ENCODE data around the gene CUL9. TPM values are rescaled to one million over a fixed set of nuclear protein-coding genes. Genes with fewer than 3 reads are reported as not detected.

The CUL9 gene
- total and polyA plus RNA-seq, 4 donors = 20.8 to 68.5 (median 42.7) TPM

GRCh38 chr6:43171707-43172103 is 10.3 kb upstream of the CUL9 start:
- Histone ChIP-seq H3K4me1 (ENCODE audit: control insufficient read depth, insufficient read depth, low read length) (peaks cover 45% of the 10 kb centered on the region), H3K4me3 (ENCODE audit: low read depth, low read length) (peak overlapping the region; percentile 78), H3K36me3 (ENCODE audit: control insufficient read depth, insufficient read depth, low read length) (peaks cover 20% of the 10 kb centered on the region), H3K27ac (ENCODE audit: low read depth, low read length) (peak overlapping the region; percentile 67), H3K27me3 (ENCODE audit: control insufficient read depth, insufficient read depth, low read length) (no peaks in the 10 kb centered on the region), H3K9me3 (ENCODE audit: control insufficient read depth, insufficient read depth, low read length) (no peaks in the 10 kb centered on the region)
- DNase-seq (ENCODE audit: low read depth in 4 of 6, low spot score in 6 of 6) = no peak
- under 1% methylated on average over 57 of the region's 57 CpGs for WGBS (ENCODE audit: insufficient coverage)

- peaks cover 26% of the 10 kb centered on the region for H3K36me3 ChIP-seq (ENCODE audit: control insufficient read depth, insufficient read depth, low read length)
- no peaks in the 10 kb centered on the region for H3K27me3 ChIP-seq (ENCODE audit: control insufficient read depth, insufficient read depth, low read length)
- peak in 2 of 6 donors; percentile 66 to 78 for DNase-seq (ENCODE audit: low read depth in 4 of 6, low spot score in 6 of 6)
- H3K4me3 ChIP-seq (ENCODE audit: low read depth, low read length) = peak overlapping the region; percentile 78
- H3K27ac ChIP-seq (ENCODE audit: low read depth, low read length) = peak overlapping the region; percentile 67
- WGBS (ENCODE audit: insufficient coverage) = under 1% methylated on average over 46 of the region's 46 CpGs
- H3K9me3 ChIP-seq (ENCODE audit: control insufficient read depth, insufficient read depth, low read length) = no peaks in the 10 kb centered on the region
- peaks cover 45% of the 10 kb centered on the region for H3K4me1 ChIP-seq (ENCODE audit: control insufficient read depth, insufficient read depth, low read length)
Measured at GRCh38 chr6:43172104-43173007, 9.6 kb upstream of the CUL9 start.

- peaks cover 45% of the 10 kb centered on the region for H3K4me1 ChIP-seq (ENCODE audit: control insufficient read depth, insufficient read depth, low read length)
- no peaks in the 10 kb centered on the region for H3K27me3 ChIP-seq (ENCODE audit: control insufficient read depth, insufficient read depth, low read length)
- H3K27ac ChIP-seq (ENCODE audit: low read depth, low read length) = peak overlapping the region; percentile 98
Measured at GRCh38 chr6:43173591-43174262, 8.3 kb upstream of the CUL9 start.

GRCh38 chr6:43174263-43175112 is 7.5 kb upstream of the CUL9 start:
- Histone ChIP-seq H3K4me1 (ENCODE audit: control insufficient read depth, insufficient read depth, low read length) (peaks cover 45% of the 10 kb centered on the region), H3K9me3 (ENCODE audit: control insufficient read depth, insufficient read depth, low read length) (no peaks in the 10 kb centered on the region), H3K27me3 (ENCODE audit: control insufficient read depth, insufficient read depth, low read length) (no peaks in the 10 kb centered on the region), H3K36me3 (ENCODE audit: control insufficient read depth, insufficient read depth, low read length) (peaks cover 47% of the 10 kb centered on the region), H3K4me3 (ENCODE audit: low read depth, low read length) (peak overlapping the region; percentile 63), H3K27ac (ENCODE audit: low read depth, low read length) (peak overlapping the region; percentile 98)
- WGBS (ENCODE audit: insufficient coverage) = under 1% methylated on average over 24 of the region's 32 CpGs
- DNase-seq (ENCODE audit: low read depth in 4 of 6, low spot score in 6 of 6) = peak; percentile 84 to 99 (median 94)

More at GRCh38 chr6:43173591-43174262, 8.3 kb upstream of the CUL9 start:
- 45% methylated on average over 7 of the region's 11 CpGs for WGBS (ENCODE audit: insufficient coverage)
- Histone ChIP-seq H3K4me3 (ENCODE audit: low read depth, low read length) (peak overlapping the region; percentile 78), H3K36me3 (ENCODE audit: control insufficient read depth, insufficient read depth, low read length) (peaks cover 39% of the 10 kb centered on the region), H3K9me3 (ENCODE audit: control insufficient read depth, insufficient read depth, low read length) (no peaks in the 10 kb centered on the region)
- no peak for DNase-seq (ENCODE audit: low read depth in 4 of 6, low spot score in 6 of 6)

GRCh38 chr6:43175676-43176422 is 6.1 kb upstream of the CUL9 start:
- WGBS (ENCODE audit: insufficient coverage) = 95% methylated on average over 9 of the region's 11 CpGs
- H3K27ac ChIP-seq (ENCODE audit: low read depth, low read length) = no peak overlapping the region

GRCh38 chr6:43176423-43176786 is 5.6 kb upstream of the CUL9 start:
- 100% methylated on average over 2 of the region's 6 CpGs for WGBS (ENCODE audit: insufficient coverage)
- Histone ChIP-seq H3K9me3 (ENCODE audit: control insufficient read depth, insufficient read depth, low read length) (no peaks in the 10 kb centered on the region), H3K4me3 (ENCODE audit: low read depth, low read length) (no peak overlapping the region), H3K27me3 (ENCODE audit: control insufficient read depth, insufficient read depth, low read length) (no peaks in the 10 kb centered on the region), H3K4me1 (ENCODE audit: control insufficient read depth, insufficient read depth, low read length) (peaks cover 35% of the 10 kb centered on the region), H3K27ac (ENCODE audit: low read depth, low read length) (no peak overlapping the region), H3K36me3 (ENCODE audit: control insufficient read depth, insufficient read depth, low read length) (peaks cover 59% of the 10 kb centered on the region)
- no peak for DNase-seq (ENCODE audit: low read depth in 4 of 6, low spot score in 6 of 6)

More at GRCh38 chr6:43175676-43176422, 6.1 kb upstream of the CUL9 start:
- DNase-seq (ENCODE audit: low read depth in 4 of 6, low spot score in 6 of 6) = no peak
- Histone ChIP-seq H3K9me3 (ENCODE audit: control insufficient read depth, insufficient read depth, low read length) (no peaks in the 10 kb centered on the region), H3K27me3 (ENCODE audit: control insufficient read depth, insufficient read depth, low read length) (no peaks in the 10 kb centered on the region), H3K4me3 (ENCODE audit: low read depth, low read length) (no peak overlapping the region), H3K36me3 (ENCODE audit: control insufficient read depth, insufficient read depth, low read length) (peaks cover 57% of the 10 kb centered on the region), H3K4me1 (ENCODE audit: control insufficient read depth, insufficient read depth, low read length) (peaks cover 34% of the 10 kb centered on the region)

- WGBS (ENCODE audit: insufficient coverage) = 91% methylated on average over 6 of the region's 12 CpGs
- H3K27me3 ChIP-seq (ENCODE audit: control insufficient read depth, insufficient read depth, low read length) = no peaks in the 10 kb centered on the region
- H3K36me3 ChIP-seq (ENCODE audit: control insufficient read depth, insufficient read depth, low read length) = peaks cover 59% of the 10 kb centered on the region
- no peak overlapping the region for H3K27ac ChIP-seq (ENCODE audit: low read depth, low read length)
- peaks cover 33% of the 10 kb centered on the region for H3K4me1 ChIP-seq (ENCODE audit: control insufficient read depth, insufficient read depth, low read length)
- H3K4me3 ChIP-seq (ENCODE audit: low read depth, low read length) = no peak overlapping the region
- DNase-seq (ENCODE audit: low read depth in 4 of 6, low spot score in 6 of 6) = no peak
- H3K9me3 ChIP-seq (ENCODE audit: control insufficient read depth, insufficient read depth, low read length) = no peaks in the 10 kb centered on the region
Measured at GRCh38 chr6:43178150-43178549, 3.8 kb upstream of the CUL9 start.

GRCh38 chr6:43178951-43179830 is 2.8 kb upstream of the CUL9 start:
- Histone ChIP-seq H3K4me1 (ENCODE audit: control insufficient read depth, insufficient read depth, low read length) (peaks cover 23% of the 10 kb centered on the region), H3K4me3 (ENCODE audit: low read depth, low read length) (no peak overlapping the region), H3K27me3 (ENCODE audit: control insufficient read depth, insufficient read depth, low read length) (no peaks in the 10 kb centered on the region), H3K27ac (ENCODE audit: low read depth, low read length) (no peak overlapping the region), H3K9me3 (ENCODE audit: control insufficient read depth, insufficient read depth, low read length) (no peaks in the 10 kb centered on the region), H3K36me3 (ENCODE audit: control insufficient read depth, insufficient read depth, low read length) (peaks cover 57% of the 10 kb centered on the region)
- WGBS (ENCODE audit: insufficient coverage) = 84% methylated on average over 18 of the region's 20 CpGs
- no peak for DNase-seq (ENCODE audit: low read depth in 4 of 6, low spot score in 6 of 6)
